ENCODE results near the gene RSRC1.

- TF ChIP-seq CTCF (conservative IDR thresholded peaks at IDR 0.05) (no peak), EZH2 (IDR thresholded peaks at IDR 0.05; ENCODE audit: low read depth) (no peak)
Observed at GRCh38 chr3:158086776-158087175, 23.1 kb upstream of the RSRC1 start.

Measured in PC-9 (cell line).